Astrocyte of the spinal cord (primary cell): ENCODE measurements around the gene AUTS2.

Source experiments
- DNase-seq: peaks from one replicate; pipeline ENCODE4 v3.0.0; 2011; ENCODE audit warnings: low read depth, low spot score
- H3K4me3 ChIP-seq: 2 replicates; pipeline ENCODE4 v1.5.1; 2011; ENCODE audit warnings: low read depth, mild to moderate bottlenecking, low read length, moderate library complexity
- in situ Hi-C: cut with HindIII; loops from 2 replicates; pipeline ENCODE4 v1.10.0; 2017; ENCODE audit warnings: low sequenced_read_pairs
- TF ChIP-seq, protein P1 (sequence below): IDR thresholded peaks from 2 replicates; pipeline ENCODE4 v1.5.1; 2012; ENCODE audit warnings: low read depth, mild to moderate bottlenecking, low read length, inconsistent platforms

AUTS2 gene

GRCh38 chr7:70833726-70834125 is 1235.5 kb downstream of the AUTS2 start:
- peak; percentile 83 for DNase-seq
- in situ Hi-C loops: no loop called here
- H3K4me3 ChIP-seq: no peak overlapping the region
- TF ChIP-seq, protein P1, sequence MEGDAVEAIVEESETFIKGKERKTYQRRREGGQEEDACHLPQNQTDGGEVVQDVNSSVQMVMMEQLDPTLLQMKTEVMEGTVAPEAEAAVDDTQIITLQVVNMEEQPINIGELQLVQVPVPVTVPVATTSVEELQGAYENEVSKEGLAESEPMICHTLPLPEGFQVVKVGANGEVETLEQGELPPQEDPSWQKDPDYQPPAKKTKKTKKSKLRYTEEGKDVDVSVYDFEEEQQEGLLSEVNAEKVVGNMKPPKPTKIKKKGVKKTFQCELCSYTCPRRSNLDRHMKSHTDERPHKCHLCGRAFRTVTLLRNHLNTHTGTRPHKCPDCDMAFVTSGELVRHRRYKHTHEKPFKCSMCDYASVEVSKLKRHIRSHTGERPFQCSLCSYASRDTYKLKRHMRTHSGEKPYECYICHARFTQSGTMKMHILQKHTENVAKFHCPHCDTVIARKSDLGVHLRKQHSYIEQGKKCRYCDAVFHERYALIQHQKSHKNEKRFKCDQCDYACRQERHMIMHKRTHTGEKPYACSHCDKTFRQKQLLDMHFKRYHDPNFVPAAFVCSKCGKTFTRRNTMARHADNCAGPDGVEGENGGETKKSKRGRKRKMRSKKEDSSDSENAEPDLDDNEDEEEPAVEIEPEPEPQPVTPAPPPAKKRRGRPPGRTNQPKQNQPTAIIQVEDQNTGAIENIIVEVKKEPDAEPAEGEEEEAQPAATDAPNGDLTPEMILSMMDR: no peak

- DNase-seq: no peak
- TF ChIP-seq, protein P1: no peak
- in situ Hi-C loops: no loop called here
- H3K4me3 ChIP-seq: no peak overlapping the region
Measured at GRCh38 chr7:70834424-70834823, 1236.1 kb downstream of the AUTS2 start.

DNA sequence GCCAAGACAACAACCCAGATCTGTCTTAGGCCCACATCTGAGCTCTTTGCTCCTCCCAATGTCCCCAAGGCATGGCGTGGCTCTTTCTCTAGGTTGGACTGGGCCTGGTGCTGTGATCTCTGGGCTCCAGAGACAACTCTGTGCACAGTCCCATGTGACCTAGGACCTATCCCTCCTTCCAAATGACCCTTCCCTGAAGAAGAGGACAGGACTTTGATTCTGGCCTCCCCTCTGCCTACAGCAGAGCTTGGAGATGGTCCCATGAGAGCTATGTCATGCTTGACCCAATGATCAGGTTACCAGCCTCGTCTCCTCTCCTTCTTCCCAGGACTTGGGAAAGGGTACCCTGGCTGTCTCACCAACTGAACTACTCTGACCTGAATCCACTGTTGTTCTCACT is 1237.4 kb downstream of the AUTS2 start:
- no peak for DNase-seq
- TF ChIP-seq, protein P1: no peak
- no peak overlapping the region for H3K4me3 ChIP-seq
- in situ Hi-C loops: no loop called here

- no peak overlapping the region for H3K4me3 ChIP-seq
- in situ Hi-C loops: no loop called here
- TF ChIP-seq, protein P1: no peak
- DNase-seq: no peak
Measured at GRCh38 chr7:70836279-70836678, 1238.0 kb downstream of the AUTS2 start.

GRCh38 chr7:70836946-70837345 is 1238.7 kb downstream of the AUTS2 start:
- in situ Hi-C loops: no loop called here

GRCh38 chr7:70837589-70837988 is 1239.3 kb downstream of the AUTS2 start:
- no peak for DNase-seq
- TF ChIP-seq, protein P1: no peak
- no peak overlapping the region for H3K4me3 ChIP-seq
- in situ Hi-C loops: no loop called here

More at GRCh38 chr7:70836946-70837345, 1238.7 kb downstream of the AUTS2 start:
- H3K4me3 ChIP-seq: no peak overlapping the region
- TF ChIP-seq, protein P1: no peak
- DNase-seq: no peak
